ENCODE data around the gene CDC7.

DNA sequence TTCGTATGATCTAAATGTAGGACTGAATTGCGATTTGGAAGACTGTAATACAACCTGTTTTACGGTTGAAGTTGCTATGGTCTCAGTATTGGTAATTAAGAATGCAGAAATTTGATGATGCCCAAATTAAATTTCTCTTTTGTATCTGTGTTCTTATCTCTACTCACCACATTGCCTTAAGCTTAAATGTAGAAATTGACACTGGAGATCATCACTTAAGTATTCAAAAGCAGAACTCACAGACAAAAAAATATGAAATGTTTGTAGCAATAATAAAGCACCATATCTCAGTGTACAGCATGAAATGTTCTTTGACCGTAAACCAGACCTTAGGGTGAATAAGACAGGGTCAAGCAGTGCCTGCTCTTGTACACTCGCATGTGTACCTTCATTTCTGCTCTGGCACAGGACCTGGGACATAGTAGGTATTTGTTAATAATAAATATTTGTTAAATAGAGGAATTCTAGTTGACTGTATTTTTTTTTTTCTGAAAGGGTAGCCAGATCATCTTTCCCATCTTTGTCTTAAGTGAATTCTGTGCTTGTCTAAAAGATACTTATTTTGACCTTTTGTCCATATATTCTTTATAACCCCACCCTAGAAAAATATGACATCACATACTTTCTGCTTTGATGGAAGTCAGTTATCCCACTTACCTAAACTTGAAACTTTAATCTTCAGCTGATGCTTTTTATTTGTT, 1.5 kb downstream of the CDC7 start:
- TF ChIP-seq, protein P1, sequence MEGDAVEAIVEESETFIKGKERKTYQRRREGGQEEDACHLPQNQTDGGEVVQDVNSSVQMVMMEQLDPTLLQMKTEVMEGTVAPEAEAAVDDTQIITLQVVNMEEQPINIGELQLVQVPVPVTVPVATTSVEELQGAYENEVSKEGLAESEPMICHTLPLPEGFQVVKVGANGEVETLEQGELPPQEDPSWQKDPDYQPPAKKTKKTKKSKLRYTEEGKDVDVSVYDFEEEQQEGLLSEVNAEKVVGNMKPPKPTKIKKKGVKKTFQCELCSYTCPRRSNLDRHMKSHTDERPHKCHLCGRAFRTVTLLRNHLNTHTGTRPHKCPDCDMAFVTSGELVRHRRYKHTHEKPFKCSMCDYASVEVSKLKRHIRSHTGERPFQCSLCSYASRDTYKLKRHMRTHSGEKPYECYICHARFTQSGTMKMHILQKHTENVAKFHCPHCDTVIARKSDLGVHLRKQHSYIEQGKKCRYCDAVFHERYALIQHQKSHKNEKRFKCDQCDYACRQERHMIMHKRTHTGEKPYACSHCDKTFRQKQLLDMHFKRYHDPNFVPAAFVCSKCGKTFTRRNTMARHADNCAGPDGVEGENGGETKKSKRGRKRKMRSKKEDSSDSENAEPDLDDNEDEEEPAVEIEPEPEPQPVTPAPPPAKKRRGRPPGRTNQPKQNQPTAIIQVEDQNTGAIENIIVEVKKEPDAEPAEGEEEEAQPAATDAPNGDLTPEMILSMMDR (IDR thresholded peaks at IDR 0.05; ENCODE audit: low read depth, low read length, poor library complexity, severe bottlenecking): no peak
- no peak for TF ChIP-seq EZH2phosphoT487 (IDR thresholded peaks at IDR 0.05; ENCODE audit: borderline replicate concordance, low read length)
